ENCODE data around the gene ATP1A1.

DNA sequence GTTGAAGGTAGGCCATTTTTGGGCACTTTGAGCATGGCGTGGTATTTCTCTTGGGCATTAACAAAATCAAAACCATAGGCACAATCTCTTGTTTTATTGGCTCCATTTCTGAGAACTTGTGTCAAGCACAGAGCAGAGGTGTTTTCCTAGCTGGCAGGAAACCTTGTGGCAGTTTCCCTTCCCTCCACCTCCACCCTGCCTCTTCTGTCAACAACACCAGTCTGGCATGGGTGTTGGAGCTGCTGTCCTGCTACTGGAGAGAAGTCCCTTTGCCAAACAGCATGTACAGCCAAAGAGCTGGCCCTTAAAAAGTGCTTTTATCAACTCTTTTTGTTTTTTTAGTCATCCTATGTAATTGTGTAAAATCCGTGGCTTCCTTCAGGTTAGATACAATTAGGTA lies 16.0 kb downstream of the ATP1A1 start:
- no peak for TF ChIP-seq POLR2A (IDR thresholded peaks at IDR 0.05; ENCODE audit: low read depth, low read length)
- TF ChIP-seq, protein P1, sequence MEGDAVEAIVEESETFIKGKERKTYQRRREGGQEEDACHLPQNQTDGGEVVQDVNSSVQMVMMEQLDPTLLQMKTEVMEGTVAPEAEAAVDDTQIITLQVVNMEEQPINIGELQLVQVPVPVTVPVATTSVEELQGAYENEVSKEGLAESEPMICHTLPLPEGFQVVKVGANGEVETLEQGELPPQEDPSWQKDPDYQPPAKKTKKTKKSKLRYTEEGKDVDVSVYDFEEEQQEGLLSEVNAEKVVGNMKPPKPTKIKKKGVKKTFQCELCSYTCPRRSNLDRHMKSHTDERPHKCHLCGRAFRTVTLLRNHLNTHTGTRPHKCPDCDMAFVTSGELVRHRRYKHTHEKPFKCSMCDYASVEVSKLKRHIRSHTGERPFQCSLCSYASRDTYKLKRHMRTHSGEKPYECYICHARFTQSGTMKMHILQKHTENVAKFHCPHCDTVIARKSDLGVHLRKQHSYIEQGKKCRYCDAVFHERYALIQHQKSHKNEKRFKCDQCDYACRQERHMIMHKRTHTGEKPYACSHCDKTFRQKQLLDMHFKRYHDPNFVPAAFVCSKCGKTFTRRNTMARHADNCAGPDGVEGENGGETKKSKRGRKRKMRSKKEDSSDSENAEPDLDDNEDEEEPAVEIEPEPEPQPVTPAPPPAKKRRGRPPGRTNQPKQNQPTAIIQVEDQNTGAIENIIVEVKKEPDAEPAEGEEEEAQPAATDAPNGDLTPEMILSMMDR (IDR thresholded peaks at IDR 0.05; ENCODE audit: extremely low read depth in 1 of 2, insufficient read depth in 1 of 2, low read depth in 1 of 2, low read length in 2 of 2): no peak
